Measurements from ENCODE around the gene TNFAIP8L1. TPM values are rescaled to one million over a fixed set of nuclear protein-coding genes. Genes with fewer than 3 reads are reported as not detected.

TNFAIP8L1 gene
- total and polyA plus RNA-seq, 4 experiments from 2014 or later: 3.7 to 17.2 (median 13.7) TPM

GRCh38 chr19:4649392-4650047 lies 10.2 kb downstream of the TNFAIP8L1 start:
- POLR2A ChIA-PET (ENCODE audit: partially characterized antibody): interaction anchor here (0.6 to 1.5 kb wide), 2 partner anchors 8 to 962 kb away, joined by 3 to 4 read pairs; no protein-coding TSS in a partner anchor
- Histone ChIP-seq H3K27me3 (ENCODE audit: insufficient read depth, low read length) (no peaks in the 10 kb centered on the region), H3K4me1 (ENCODE audit: insufficient read depth, low read length) (no peaks in the 10 kb centered on the region), H3K9me3 (ENCODE audit: control insufficient read depth in 1 of 2, low read length in 2 of 2) (no peaks in the 10 kb centered on the region), H3K36me3 (ENCODE audit: insufficient read depth, low read length) (peaks cover 3% of the 10 kb centered on the region), H3K27ac (ENCODE audit: low read depth, low read length) (no peak overlapping the region), H3K4me3 (ENCODE audit: low read length in 2 of 2) (no peak overlapping the region)
- H3K4me1 Mint-ChIP-seq: peaks cover 0 to 11% (median 3%) of the 10 kb centered on the region in 4 donors
- intact Hi-C loops (cut with micrococcal nuclease): no loop called here
- no peak overlapping the region for H3K4me3 Mint-ChIP-seq
- CTCF ChIA-PET (ENCODE audit: partially characterized antibody): interaction anchor here (3.3 kb wide), 1 partner anchor 13 kb away, joined by 16 read pairs; no protein-coding TSS in a partner anchor
- H3K36me3 Mint-ChIP-seq: peaks cover 2 to 17% of the 10 kb centered on the region in 2 donors
- no peak for DNase-seq
- peak overlapping the region in 4 of 7 donors; percentile 14 to 66 (median 18) for H3K27ac Mint-ChIP-seq
- H3K27me3 Mint-ChIP-seq: no peaks in the 10 kb centered on the region
- no peaks in the 10 kb centered on the region for H3K9me3 Mint-ChIP-seq

GRCh38 chr19:4650159-4650558 lies 10.8 kb downstream of the TNFAIP8L1 start:
- intact Hi-C loops (cut with micrococcal nuclease): no loop called here
- Histone ChIP-seq H3K27me3 (ENCODE audit: insufficient read depth, low read length) (no peaks in the 10 kb centered on the region), H3K36me3 (ENCODE audit: insufficient read depth, low read length) (peaks cover 5% of the 10 kb centered on the region), H3K9me3 (ENCODE audit: control insufficient read depth in 1 of 2, low read length in 2 of 2) (no peaks in the 10 kb centered on the region), H3K4me3 (ENCODE audit: low read length in 2 of 2) (no peak overlapping the region), H3K27ac (ENCODE audit: low read depth, low read length) (no peak overlapping the region), H3K4me1 (ENCODE audit: insufficient read depth, low read length) (no peaks in the 10 kb centered on the region)
- DNase-seq: no peak
- peaks cover 8 to 24% of the 10 kb centered on the region in 2 donors for H3K36me3 Mint-ChIP-seq
- no peak overlapping the region for H3K4me3 Mint-ChIP-seq
- peak overlapping the region in 3 of 7 donors; percentile 15 to 42 (median 24) for H3K27ac Mint-ChIP-seq
- POLR2A ChIA-PET (ENCODE audit: partially characterized antibody): interaction anchor here (1.5 kb wide), 1 partner anchor 8 kb away, joined by 3 read pairs; no protein-coding TSS in a partner anchor
- CTCF ChIA-PET (ENCODE audit: partially characterized antibody): interaction anchor here (3.3 kb wide), 1 partner anchor 14 kb away, joined by 16 read pairs; no protein-coding TSS in a partner anchor
- H3K4me1 Mint-ChIP-seq: peaks cover 0 to 11% (median 2%) of the 10 kb centered on the region in 4 donors
- no peaks in the 10 kb centered on the region for H3K9me3 Mint-ChIP-seq
- H3K27me3 Mint-ChIP-seq: no peaks in the 10 kb centered on the region

- Mint-ChIP-seq H3K4me3 (no peak overlapping the region), H3K36me3 (peaks cover 10 to 27% of the 10 kb centered on the region in 2 donors), H3K9me3 (no peaks in the 10 kb centered on the region), H3K4me1 (peaks cover 0 to 11% (median 2%) of the 10 kb centered on the region in 4 donors), H3K27me3 (no peaks in the 10 kb centered on the region), H3K27ac (no peak overlapping the region)
- intact Hi-C loops (cut with micrococcal nuclease): no loop called here
- no peak overlapping the region for H3K4me3 ChIP-seq (ENCODE audit: low read length in 2 of 2)
- peaks cover 5% of the 10 kb centered on the region for H3K36me3 ChIP-seq (ENCODE audit: insufficient read depth, low read length)
- no peaks in the 10 kb centered on the region for H3K27me3 ChIP-seq (ENCODE audit: insufficient read depth, low read length)
- no peak overlapping the region for H3K27ac ChIP-seq (ENCODE audit: low read depth, low read length)
- H3K4me1 ChIP-seq (ENCODE audit: insufficient read depth, low read length): no peaks in the 10 kb centered on the region
- no peak for DNase-seq
- no peaks in the 10 kb centered on the region for H3K9me3 ChIP-seq (ENCODE audit: control insufficient read depth in 1 of 2, low read length in 2 of 2)
- POLR2A ChIA-PET (ENCODE audit: partially characterized antibody): no interaction called here
- CTCF ChIA-PET (ENCODE audit: partially characterized antibody): no interaction called here
Measured at GRCh38 chr19:4652075-4652474, 12.8 kb downstream of the TNFAIP8L1 start.

- Histone ChIP-seq H3K36me3 (ENCODE audit: insufficient read depth, low read length) (peaks cover 13% of the 10 kb centered on the region), H3K27ac (ENCODE audit: low read depth, low read length) (no peak overlapping the region), H3K27me3 (ENCODE audit: insufficient read depth, low read length) (no peaks in the 10 kb centered on the region), H3K4me3 (ENCODE audit: low read length in 2 of 2) (no peak overlapping the region), H3K9me3 (ENCODE audit: control insufficient read depth in 1 of 2, low read length in 2 of 2) (no peaks in the 10 kb centered on the region), H3K4me1 (ENCODE audit: insufficient read depth, low read length) (no peaks in the 10 kb centered on the region)
- intact Hi-C loops (cut with micrococcal nuclease): no loop called here
- ChIA-PET CTCF (ENCODE audit: partially characterized antibody) (interaction anchor here (0.9 kb wide), 1 partner anchor 20 kb away, joined by 3 read pairs; no protein-coding TSS in a partner anchor), POLR2A (ENCODE audit: partially characterized antibody) (no interaction called here)
- Mint-ChIP-seq H3K27ac (peak overlapping the region in 2 of 7 donors; percentile 66 to 77), H3K4me1 (peaks cover 0 to 7% (median 2%) of the 10 kb centered on the region in 4 donors), H3K4me3 (no peak overlapping the region), H3K9me3 (no peaks in the 10 kb centered on the region), H3K27me3 (no peaks in the 10 kb centered on the region), H3K36me3 (peaks cover 10 to 41% of the 10 kb centered on the region in 2 donors)
- DNase-seq: no peak
Measured at GRCh38 chr19:4653793-4654436, 14.6 kb downstream of the TNFAIP8L1 start.

- H3K4me1 ChIP-seq (ENCODE audit: insufficient read depth, low read length): no peaks in the 10 kb centered on the region
- Mint-ChIP-seq H3K27me3 (no peaks in the 10 kb centered on the region), H3K9me3 (no peaks in the 10 kb centered on the region), H3K27ac (peak overlapping the region in 3 of 7 donors; percentile 37 to 66 (median 51)), H3K36me3 (peaks cover 14 to 42% of the 10 kb centered on the region in 2 donors), H3K4me1 (peaks cover 0 to 3% (median 0%) of the 10 kb centered on the region in 4 donors), H3K4me3 (no peak overlapping the region)
- intact Hi-C loops (cut with micrococcal nuclease): no loop called here
- CTCF ChIA-PET (ENCODE audit: partially characterized antibody): interaction anchor here (0.9 kb wide), 1 partner anchor 21 kb away, joined by 3 read pairs; no protein-coding TSS in a partner anchor
- H3K27me3 ChIP-seq (ENCODE audit: insufficient read depth, low read length): no peaks in the 10 kb centered on the region
- POLR2A ChIA-PET (ENCODE audit: partially characterized antibody): no interaction called here
- no peak for DNase-seq
- no peak overlapping the region for H3K27ac ChIP-seq (ENCODE audit: low read depth, low read length)
- no peaks in the 10 kb centered on the region for H3K9me3 ChIP-seq (ENCODE audit: control insufficient read depth in 1 of 2, low read length in 2 of 2)
- peaks cover 17% of the 10 kb centered on the region for H3K36me3 ChIP-seq (ENCODE audit: insufficient read depth, low read length)
- no peak overlapping the region for H3K4me3 ChIP-seq (ENCODE audit: low read length in 2 of 2)
Measured at GRCh38 chr19:4654437-4655361, 15.4 kb downstream of the TNFAIP8L1 start.

GRCh38 chr19:4656102-4656501 lies 16.8 kb downstream of the TNFAIP8L1 start:
- Mint-ChIP-seq H3K4me3 (no peak overlapping the region), H3K36me3 (peaks cover 17 to 43% of the 10 kb centered on the region in 2 donors), H3K4me1 (no peaks in the 10 kb centered on the region), H3K27me3 (no peaks in the 10 kb centered on the region), H3K27ac (no peak overlapping the region), H3K9me3 (no peaks in the 10 kb centered on the region)
- peaks cover 24% of the 10 kb centered on the region for H3K36me3 ChIP-seq (ENCODE audit: insufficient read depth, low read length)
- H3K9me3 ChIP-seq (ENCODE audit: control insufficient read depth in 1 of 2, low read length in 2 of 2): no peaks in the 10 kb centered on the region
- H3K27ac ChIP-seq (ENCODE audit: low read depth, low read length): no peak overlapping the region
- no peaks in the 10 kb centered on the region for H3K27me3 ChIP-seq (ENCODE audit: insufficient read depth, low read length)
- intact Hi-C loops (cut with micrococcal nuclease): no loop called here
- H3K4me3 ChIP-seq (ENCODE audit: low read length in 2 of 2): no peak overlapping the region
- H3K4me1 ChIP-seq (ENCODE audit: insufficient read depth, low read length): no peaks in the 10 kb centered on the region
- DNase-seq: no peak
- POLR2A ChIA-PET (ENCODE audit: partially characterized antibody): no interaction called here
- CTCF ChIA-PET (ENCODE audit: partially characterized antibody): no interaction called here

All from CD4-positive, alpha-beta memory T cell (primary cell).